Karpas-422 (cell line): ENCODE results near the gene EYA2. TPM values are rescaled to one million over a fixed set of nuclear protein-coding genes. Genes with fewer than 3 reads are reported as not detected.
A peak's percentile ranks its signal among the peaks of the same experiment; 100 is the strongest.

ENCODE experiments used
- DNase-seq: peaks from one replicate; pipeline ENCODE4 v3.0.0-alpha.2; 2015
- H2AFZ ChIP-seq: fragments of 200-600 bp; sonication (generic); 2 replicates; pipeline ENCODE4 v1.6.1; 2014; ENCODE audit warnings: antibody characterized with exemption, low read length, mixed read lengths
- H3K27ac ChIP-seq: fragments of 200-600 bp; sonication (generic); 2 replicates; pipeline ENCODE4 v1.5.1; 2014; ENCODE audit warnings: mild to moderate bottlenecking, low read length, moderate library complexity
- H3K27me3 ChIP-seq: fragments of 200-600 bp; sonication (generic); 2 replicates; pipeline ENCODE4 v1.6.1; 2014; ENCODE audit warnings: low read length, mixed read lengths
- H3K36me3 ChIP-seq: fragments of 200-600 bp; sonication (generic); 2 replicates; pipeline ENCODE4 v1.6.1; 2014; ENCODE audit warnings: low read length, mixed read lengths; ENCODE audit not compliant: insufficient read depth
- H3K4me1 ChIP-seq: fragments of 200-600 bp; sonication (generic); 2 replicates; pipeline ENCODE4 v1.6.1; 2014; ENCODE audit warnings: mild to moderate bottlenecking, low read length, mixed read lengths
- H3K4me2 ChIP-seq: fragments of 200-600 bp; sonication (generic); 2 replicates; pipeline ENCODE4 v1.6.1; 2014; ENCODE audit warnings: low read length, low read depth, mild to moderate bottlenecking; ENCODE audit not compliant: poor library complexity, severe bottlenecking
- H3K4me3 ChIP-seq: fragments of 200-600 bp; sonication (generic); 2 replicates; pipeline ENCODE4 v1.5.1; 2014; ENCODE audit warnings: mild to moderate bottlenecking, antibody characterized with exemption, low read length, mixed read lengths
- H3K79me2 ChIP-seq: fragments of 200-600 bp; sonication (generic); 2 replicates; pipeline ENCODE4 v1.6.1; 2014; ENCODE audit warnings: mild to moderate bottlenecking, low read length, mixed read lengths
- H3K9ac ChIP-seq: fragments of 200-600 bp; sonication (generic); 2 replicates; pipeline ENCODE4 v1.6.0; 2014; ENCODE audit warnings: low read length
- H3K9me2 ChIP-seq: fragments of 200-600 bp; sonication (generic), shearing (Covaris generic); replicated peaks from 2 replicates; pipeline ENCODE4 v1.6.0; 2014; ENCODE audit warnings: mild to moderate bottlenecking, low read length, moderate library complexity; ENCODE audit not compliant: insufficient read depth
- H3K9me3 ChIP-seq: fragments of 300-700, 200-600 bp; sonication (generic); 2 replicates; pipeline ENCODE4 v1.6.1; 2014; ENCODE audit warnings: low read length, mixed read lengths
- H4K20me1 ChIP-seq: fragments of 200-600 bp; sonication (generic); 2 replicates; pipeline ENCODE4 v1.6.1; 2014; ENCODE audit warnings: mild to moderate bottlenecking, antibody characterized with exemption, low read length, low read depth; ENCODE audit not compliant: insufficient read depth
- total RNA-seq: library from RNA; depleted of rRNA; stranded (reverse); fragments of >200 nt; shearing (Covaris generic); gene quantifications from 2 replicates; pipeline ENCODE4 v1.2.3, GENCODE V29; 2014; ENCODE audit warnings: low replicate concordance

The EYA2 gene
- total RNA-seq, 1 experiment from 2014 or later: not detected

DNA sequence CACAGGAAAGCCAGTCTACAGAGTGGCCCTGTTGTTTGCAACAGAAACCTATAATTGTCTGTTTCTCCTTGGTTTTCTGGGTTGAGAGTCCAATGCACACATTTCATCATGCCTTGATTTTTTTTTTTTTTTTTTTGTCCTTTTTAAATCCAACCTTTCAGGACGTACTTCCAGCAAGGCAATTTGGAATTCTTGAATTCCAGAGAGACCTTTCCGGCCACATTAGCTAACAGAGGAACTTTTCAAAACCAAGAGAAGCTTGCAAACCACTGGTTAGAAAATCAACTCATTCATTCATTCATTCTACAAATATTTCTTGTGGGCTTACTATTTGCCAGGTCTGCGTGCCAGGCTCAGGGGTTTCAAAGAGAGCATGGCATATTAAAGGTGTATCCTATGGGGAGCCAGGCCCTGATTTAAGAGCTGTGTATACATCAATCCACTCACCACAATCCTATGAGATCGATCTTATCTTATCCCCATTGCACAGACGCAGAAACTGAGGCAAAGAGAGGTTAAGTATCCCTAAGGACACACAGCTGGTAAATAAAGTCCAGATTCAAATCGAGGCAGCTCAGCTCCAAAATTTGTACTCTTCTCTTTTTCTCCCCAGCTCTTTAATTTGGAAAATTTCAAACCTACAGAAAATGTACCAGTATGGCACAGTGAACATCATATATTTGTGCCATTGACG is 43.0 kb downstream of the EYA2 start:
- Histone ChIP-seq H3K4me2 (no peak overlapping the region), H3K4me1 (no peaks in the 10 kb centered on the region), H3K4me3 (no peak overlapping the region), H3K9me3 (no peaks in the 10 kb centered on the region), H4K20me1 (no peaks in the 10 kb centered on the region), H3K9me2 (no peaks in the 10 kb centered on the region), H3K79me2 (no peaks in the 10 kb centered on the region), H2AFZ (no peak overlapping the region), H3K36me3 (no peaks in the 10 kb centered on the region), H3K9ac (no peak overlapping the region), H3K27me3 (no peaks in the 10 kb centered on the region), H3K27ac (no peak overlapping the region)
- DNase-seq: no peak

DNA sequence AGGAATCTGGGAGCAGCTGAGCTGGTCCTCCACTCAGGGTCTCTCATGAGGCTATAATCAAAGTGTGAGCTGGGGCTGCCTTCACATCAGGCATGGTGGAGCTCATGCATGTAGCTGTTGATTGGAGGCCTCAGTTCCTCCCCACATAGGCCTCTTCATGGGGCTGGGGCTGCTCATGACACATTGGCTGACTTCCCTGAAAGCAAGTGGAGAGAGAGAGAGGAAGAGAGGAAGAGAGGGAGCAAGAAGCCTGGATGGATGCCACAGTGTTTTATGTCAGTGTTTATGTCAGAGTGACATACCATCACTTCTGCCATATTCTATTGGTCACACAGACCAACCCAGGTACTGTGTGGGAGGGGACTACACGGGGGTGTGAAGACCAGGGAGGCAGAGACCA is 43.8 kb downstream of the EYA2 start:
- H3K9ac ChIP-seq: no peak overlapping the region
- H3K27ac ChIP-seq: no peak overlapping the region
- H2AFZ ChIP-seq: no peak overlapping the region
- no peak overlapping the region for H3K4me2 ChIP-seq
- H3K9me3 ChIP-seq: no peaks in the 10 kb centered on the region
- H3K4me3 ChIP-seq: no peak overlapping the region
- no peaks in the 10 kb centered on the region for H3K27me3 ChIP-seq
- H3K79me2 ChIP-seq: no peaks in the 10 kb centered on the region
- H3K9me2 ChIP-seq: no peaks in the 10 kb centered on the region
- no peaks in the 10 kb centered on the region for H3K4me1 ChIP-seq
- no peaks in the 10 kb centered on the region for H4K20me1 ChIP-seq
- H3K36me3 ChIP-seq: no peaks in the 10 kb centered on the region
- DNase-seq: no peak

DNA sequence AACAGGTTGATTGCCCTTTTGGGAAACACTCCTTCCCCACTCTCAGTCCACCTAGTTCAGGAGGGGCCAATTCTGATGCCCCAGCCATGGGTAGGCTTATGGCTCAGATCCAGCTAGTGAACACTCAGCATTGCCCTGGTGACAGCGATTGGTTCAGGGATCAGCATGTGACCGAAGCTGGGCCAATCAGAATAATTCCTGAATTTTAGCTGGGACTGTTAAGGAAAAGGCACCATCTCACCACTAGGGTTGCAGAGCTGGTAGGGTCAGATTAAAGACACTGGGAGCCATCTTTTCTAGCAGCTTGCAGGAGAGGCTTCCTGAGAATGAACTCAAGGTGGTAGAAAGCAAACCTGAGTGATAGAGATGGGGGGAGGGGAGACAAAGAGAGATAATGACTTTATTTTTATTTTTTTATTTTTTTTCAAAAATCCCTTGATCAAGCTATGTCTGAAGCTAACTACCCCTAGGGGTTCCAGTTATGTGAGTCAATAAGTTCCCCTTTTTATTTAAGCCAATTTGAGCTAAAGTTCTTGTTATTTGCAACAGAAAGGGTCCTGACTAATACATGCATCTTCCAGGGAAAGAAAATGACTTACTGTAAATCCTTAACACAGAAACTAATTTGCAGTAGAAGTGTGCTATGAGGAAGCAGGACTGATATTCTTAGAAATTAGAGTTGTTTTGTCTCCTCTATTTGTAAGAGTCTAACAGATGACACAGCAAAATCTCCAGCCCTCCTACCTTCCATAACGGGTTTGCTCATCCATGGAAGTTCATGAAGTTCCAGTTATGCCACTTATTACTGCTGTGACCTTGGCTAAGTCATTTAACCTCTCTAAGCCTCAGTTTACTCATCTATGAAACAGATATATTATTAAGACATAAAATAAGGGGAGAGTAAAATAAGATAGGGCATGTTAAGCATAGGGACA is 44.7 kb downstream of the EYA2 start:
- Histone ChIP-seq H3K27ac (no peak overlapping the region), H3K4me3 (no peak overlapping the region), H3K27me3 (no peaks in the 10 kb centered on the region), H3K79me2 (no peaks in the 10 kb centered on the region), H3K9me2 (no peaks in the 10 kb centered on the region), H3K4me1 (no peaks in the 10 kb centered on the region), H3K9ac (no peak overlapping the region), H3K36me3 (no peaks in the 10 kb centered on the region), H2AFZ (no peak overlapping the region), H3K4me2 (no peak overlapping the region), H4K20me1 (no peaks in the 10 kb centered on the region), H3K9me3 (no peaks in the 10 kb centered on the region)
- DNase-seq: peak; percentile 76

DNA sequence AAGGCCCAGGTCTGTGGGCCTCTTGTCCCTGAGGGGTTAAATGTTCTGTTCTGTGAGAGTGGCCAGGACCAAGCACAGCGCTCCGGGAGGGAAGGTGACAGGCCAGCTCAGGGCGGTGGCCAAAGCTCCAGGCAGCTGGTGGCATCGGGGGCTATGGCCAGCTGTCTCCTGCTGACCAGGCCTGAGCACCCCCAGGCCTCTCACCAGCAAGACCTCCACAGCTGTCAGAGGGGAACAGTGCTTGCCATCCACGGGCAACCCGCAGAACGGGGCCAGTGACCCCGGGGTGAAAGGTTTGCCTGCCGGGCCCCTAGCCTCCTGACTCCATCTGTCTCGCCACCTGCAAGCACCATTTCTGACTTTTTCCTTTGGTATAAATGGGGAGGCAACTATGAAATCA is 46.0 kb downstream of the EYA2 start:
- no peak overlapping the region for H2AFZ ChIP-seq
- no peak overlapping the region for H3K4me3 ChIP-seq
- no peak overlapping the region for H3K9ac ChIP-seq
- no peaks in the 10 kb centered on the region for H3K79me2 ChIP-seq
- no peak for DNase-seq
- H3K9me2 ChIP-seq: no peaks in the 10 kb centered on the region
- H3K9me3 ChIP-seq: no peaks in the 10 kb centered on the region
- no peak overlapping the region for H3K4me2 ChIP-seq
- H3K4me1 ChIP-seq: no peaks in the 10 kb centered on the region
- no peaks in the 10 kb centered on the region for H4K20me1 ChIP-seq
- no peak overlapping the region for H3K27ac ChIP-seq
- H3K27me3 ChIP-seq: no peaks in the 10 kb centered on the region
- no peaks in the 10 kb centered on the region for H3K36me3 ChIP-seq

DNA sequence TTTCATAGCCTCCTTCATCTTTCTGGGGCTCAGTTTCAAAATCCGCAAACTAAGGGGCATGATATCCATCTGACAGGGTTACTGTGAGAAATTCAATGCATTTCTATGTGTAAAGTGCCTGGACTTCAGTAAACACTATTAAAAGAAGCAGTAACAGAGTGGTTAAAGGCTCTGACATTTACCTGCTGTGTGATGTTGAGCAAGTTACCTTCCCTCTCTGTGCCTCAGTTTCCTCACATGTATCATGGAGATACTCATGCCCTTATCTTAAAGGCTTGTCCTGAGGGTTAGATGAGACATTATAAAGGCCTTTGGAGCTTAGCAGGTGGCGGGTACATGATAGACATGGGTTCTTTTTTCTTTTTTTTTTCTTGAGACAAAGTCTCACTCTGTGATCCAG is 46.8 kb downstream of the EYA2 start:
- Histone ChIP-seq H3K79me2 (no peaks in the 10 kb centered on the region), H3K4me2 (no peak overlapping the region), H3K9me3 (no peaks in the 10 kb centered on the region), H3K4me1 (no peaks in the 10 kb centered on the region), H3K9me2 (no peaks in the 10 kb centered on the region), H3K4me3 (no peak overlapping the region), H3K36me3 (no peaks in the 10 kb centered on the region), H3K9ac (no peak overlapping the region), H4K20me1 (no peaks in the 10 kb centered on the region), H3K27me3 (no peaks in the 10 kb centered on the region), H3K27ac (no peak overlapping the region), H2AFZ (no peak overlapping the region)
- DNase-seq: no peak

DNA sequence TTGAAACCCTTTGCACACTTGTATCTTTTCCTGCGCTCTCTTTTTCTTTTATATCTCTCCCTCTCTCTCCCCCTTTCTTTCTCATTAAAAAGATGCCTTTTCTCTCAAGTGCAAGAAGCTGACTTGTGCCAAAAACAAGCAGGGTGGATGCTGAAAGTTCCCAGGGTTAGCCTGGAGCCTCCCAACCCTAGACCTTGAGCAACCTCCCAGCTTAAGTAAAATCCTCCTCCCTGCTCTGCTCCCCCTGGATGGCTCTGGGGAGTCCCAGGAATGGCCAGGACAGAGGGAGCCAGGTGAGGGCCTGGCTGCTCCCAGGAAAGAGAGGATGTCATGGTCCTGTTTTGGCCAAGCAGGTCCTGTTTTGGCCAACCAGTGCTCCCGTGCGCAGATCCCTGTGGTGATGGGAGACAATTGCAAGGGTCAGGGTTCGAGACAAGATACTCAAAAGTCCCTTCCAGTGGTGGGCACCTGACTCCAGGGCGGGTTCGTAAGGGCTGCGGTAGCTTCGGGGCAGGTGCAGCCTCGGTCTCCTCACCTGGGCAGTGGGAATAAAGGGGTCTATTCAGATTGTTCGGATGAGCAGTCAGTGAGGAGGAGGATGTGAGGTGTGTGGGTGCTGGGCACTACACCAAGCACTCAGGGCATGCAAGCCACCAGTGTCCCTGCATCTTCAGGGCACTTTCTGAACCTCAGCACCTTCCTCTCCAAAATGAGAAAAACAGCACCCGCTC is 49.4 kb downstream of the EYA2 start:
- no peaks in the 10 kb centered on the region for H3K79me2 ChIP-seq
- H3K4me1 ChIP-seq: no peaks in the 10 kb centered on the region

DNA sequence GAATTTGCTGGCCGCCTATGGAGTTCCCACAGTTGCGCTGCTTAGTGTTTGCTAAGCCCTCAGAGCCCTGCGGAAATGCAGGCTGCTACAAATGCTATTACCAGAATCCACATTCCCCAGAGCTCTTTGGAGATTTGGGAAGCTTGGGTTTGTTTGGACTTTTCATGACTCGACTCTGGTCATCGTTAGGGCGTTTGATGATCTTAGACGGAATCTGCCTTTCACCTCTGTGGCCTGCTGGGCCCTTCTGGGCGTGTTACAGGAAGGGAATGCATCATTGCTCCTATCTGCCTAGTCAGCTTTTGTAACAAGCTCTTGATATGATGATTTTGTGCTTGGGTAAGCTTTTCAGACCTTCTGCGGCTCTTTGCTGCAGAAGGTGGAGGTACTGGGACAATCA is 50.8 kb downstream of the EYA2 start:
- Histone ChIP-seq H2AFZ (no peak overlapping the region), H4K20me1 (no peaks in the 10 kb centered on the region), H3K9me3 (no peaks in the 10 kb centered on the region), H3K9me2 (no peaks in the 10 kb centered on the region), H3K4me2 (no peak overlapping the region), H3K27me3 (no peaks in the 10 kb centered on the region), H3K9ac (no peak overlapping the region), H3K4me3 (no peak overlapping the region), H3K4me1 (no peaks in the 10 kb centered on the region), H3K79me2 (no peaks in the 10 kb centered on the region), H3K36me3 (no peaks in the 10 kb centered on the region), H3K27ac (no peak overlapping the region)
- no peak for DNase-seq

More for the DNA sequence above, 49.4 kb downstream of the EYA2 start:
- no peaks in the 10 kb centered on the region for H4K20me1 ChIP-seq
- no peak overlapping the region for H3K27ac ChIP-seq
- H3K27me3 ChIP-seq: no peaks in the 10 kb centered on the region
- no peaks in the 10 kb centered on the region for H3K36me3 ChIP-seq
- no peak overlapping the region for H2AFZ ChIP-seq
- no peak overlapping the region for H3K4me3 ChIP-seq
- H3K9ac ChIP-seq: no peak overlapping the region
- no peak overlapping the region for H3K4me2 ChIP-seq
- H3K9me3 ChIP-seq: no peaks in the 10 kb centered on the region
- no peak for DNase-seq
- no peaks in the 10 kb centered on the region for H3K9me2 ChIP-seq

DNA sequence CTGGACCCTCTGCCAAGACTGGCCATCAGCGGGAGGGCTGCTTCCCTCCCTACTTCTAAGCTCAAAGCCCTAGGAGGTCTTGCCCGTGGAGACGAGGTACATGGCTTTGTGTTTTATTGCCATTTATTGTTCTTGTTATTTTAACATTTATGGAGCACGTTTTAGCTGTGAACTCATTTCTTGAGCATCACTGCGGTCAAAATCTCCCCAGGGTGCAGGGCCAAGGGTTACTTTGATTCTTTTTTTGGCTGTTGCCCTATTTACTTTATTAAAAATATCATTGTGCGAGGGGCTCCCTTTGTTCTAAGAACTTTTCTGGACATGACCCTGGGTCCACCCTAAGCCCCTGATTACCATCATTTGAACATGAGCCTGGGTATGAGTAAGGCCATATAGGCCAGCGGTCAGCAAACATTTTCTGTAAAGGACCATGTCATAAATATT is 51.6 kb downstream of the EYA2 start:
- Histone ChIP-seq H3K4me1 (no peaks in the 10 kb centered on the region), H3K27me3 (no peaks in the 10 kb centered on the region), H4K20me1 (no peaks in the 10 kb centered on the region), H2AFZ (no peak overlapping the region), H3K9me3 (no peaks in the 10 kb centered on the region), H3K79me2 (no peaks in the 10 kb centered on the region), H3K9me2 (no peaks in the 10 kb centered on the region), H3K9ac (no peak overlapping the region), H3K27ac (no peak overlapping the region), H3K4me3 (no peak overlapping the region), H3K36me3 (no peaks in the 10 kb centered on the region), H3K4me2 (no peak overlapping the region)
- DNase-seq: no peak
